PC-9 (cell line): ENCODE measurements around the gene GLB1L2. TPM values are rescaled to one million over a fixed set of nuclear protein-coding genes. Genes with fewer than 3 reads are reported as not detected.

Experiments used
- BruUV-seq: library from RNA; stranded (reverse); fragments of 400-500 nt; replicated peaks from 2 replicates; lab custom pipeline; 2021; lab: Mats Ljungman, UMichigan
- CTCF ChIA-PET: fragments of 300-600 bp; sonication (Branson Sonifier 250); formaldehyde crosslinking; loops from one replicate; lab custom pipeline; 2022; ENCODE audit warnings: antibody characterized with exemption; lab: Charles Lee
- POLR2A ChIA-PET: fragments of 300-600 bp; sonication (Branson Sonifier 250); formaldehyde crosslinking; loops from one replicate; lab custom pipeline; 2022; ENCODE audit warnings: antibody characterized with exemption; ENCODE audit not compliant: unreplicated experiment; lab: Charles Lee
- DNase-seq, 2 experiments: peaks; one replicate each; pipeline versions ENCODE4 v3.0.0 to v3.0.0-alpha.2; 2015 to 2022; ENCODE audit warnings: mixed read lengths in 1 of 2
- H2AFZ ChIP-seq: fragments of 200-600 bp; sonication (generic); 2 replicates; pipeline ENCODE4 v1.8.1; 2017; ENCODE audit warnings: antibody characterized with exemption
- H3F3A ChIP-seq: fragments of 200-600 bp; sonication (generic); 2 replicates; pipeline ENCODE4 v1.8.1; 2017; ENCODE audit warnings: antibody characterized with exemption, mild to moderate bottlenecking, low read depth; ENCODE audit not compliant: insufficient read depth
- H3K27ac ChIP-seq: fragments of 200-600 bp; sonication (generic); 2 replicates; pipeline ENCODE4 v1.6.1; 2016; ENCODE audit warnings: mixed run types
- H3K27me3 ChIP-seq: fragments of 200-600 bp; sonication (generic); 2 replicates; pipeline ENCODE4 v1.6.1; 2016; ENCODE audit warnings: low read depth, mixed run types; ENCODE audit not compliant: insufficient read depth
- H3K36me3 ChIP-seq: fragments of 200-600 bp; sonication (generic); 2 replicates; pipeline ENCODE4 v1.6.1; 2016; ENCODE audit warnings: low read depth, mixed run types
- H3K4me1 ChIP-seq: fragments of 200-600 bp; sonication (generic); replicated peaks from 2 replicates; pipeline ENCODE4 v1.6.1; 2016; ENCODE audit warnings: mixed run types; ENCODE audit not compliant: insufficient read depth
- H3K4me2 ChIP-seq: fragments of 200-600 bp; sonication (generic); 2 replicates; pipeline ENCODE4 v1.6.1; 2017; ENCODE audit warnings: mixed run types
- H3K4me3 ChIP-seq: fragments of 200-600 bp; sonication (generic); 2 replicates; pipeline ENCODE4 v1.6.1; 2016; ENCODE audit warnings: mixed run types
- H3K79me2 ChIP-seq: fragments of 200-600 bp; sonication (generic); 2 replicates; pipeline ENCODE4 v1.6.1; 2017; ENCODE audit warnings: low read depth, mixed run types
- H3K9me2 ChIP-seq: fragments of 200-600 bp; sonication (generic); 2 replicates; pipeline ENCODE4 v1.8.1; 2017; ENCODE audit warnings: mild to moderate bottlenecking; ENCODE audit not compliant: insufficient read depth
- H3K9me3 ChIP-seq: fragments of 200-600 bp; sonication (generic); 2 replicates; pipeline ENCODE4 v1.8.1; 2016; ENCODE audit warnings: low read depth; ENCODE audit not compliant: insufficient read depth
- H4K20me1 ChIP-seq: fragments of 200-600 bp; sonication (generic); 2 replicates; pipeline ENCODE4 v1.8.1; 2017; ENCODE audit not compliant: insufficient read depth
- CTCF ChIP-seq: fragments of 200-600 bp; sonication (generic); conservative IDR thresholded peaks from 2 replicates; pipeline ENCODE4 v1.6.1; 2017; ENCODE audit warnings: mixed run types, antibody characterized with exemption, mild to moderate bottlenecking, moderate library complexity
- EZH2 ChIP-seq: fragments of 200-600 bp; sonication (generic); IDR thresholded peaks from 2 replicates; pipeline ENCODE4 v1.8.0; 2017; ENCODE audit warnings: antibody characterized with exemption, low read depth
- intact Hi-C: fragments of 100-400 bp; cut with micrococcal nuclease; formaldehyde crosslinking; loops from one replicate; pipeline ENCODE4 v1.10.0; 2022; ENCODE audit not compliant: unreplicated experiment
- total RNA-seq: library from RNA; stranded (reverse); gene quantifications from 2 replicates; pipeline ENCODE4 v1.2.3, GENCODE V29; 2021

The GLB1L2 gene
- total RNA-seq, 1 experiment from 2014 or later, result 32.2 TPM

DNA sequence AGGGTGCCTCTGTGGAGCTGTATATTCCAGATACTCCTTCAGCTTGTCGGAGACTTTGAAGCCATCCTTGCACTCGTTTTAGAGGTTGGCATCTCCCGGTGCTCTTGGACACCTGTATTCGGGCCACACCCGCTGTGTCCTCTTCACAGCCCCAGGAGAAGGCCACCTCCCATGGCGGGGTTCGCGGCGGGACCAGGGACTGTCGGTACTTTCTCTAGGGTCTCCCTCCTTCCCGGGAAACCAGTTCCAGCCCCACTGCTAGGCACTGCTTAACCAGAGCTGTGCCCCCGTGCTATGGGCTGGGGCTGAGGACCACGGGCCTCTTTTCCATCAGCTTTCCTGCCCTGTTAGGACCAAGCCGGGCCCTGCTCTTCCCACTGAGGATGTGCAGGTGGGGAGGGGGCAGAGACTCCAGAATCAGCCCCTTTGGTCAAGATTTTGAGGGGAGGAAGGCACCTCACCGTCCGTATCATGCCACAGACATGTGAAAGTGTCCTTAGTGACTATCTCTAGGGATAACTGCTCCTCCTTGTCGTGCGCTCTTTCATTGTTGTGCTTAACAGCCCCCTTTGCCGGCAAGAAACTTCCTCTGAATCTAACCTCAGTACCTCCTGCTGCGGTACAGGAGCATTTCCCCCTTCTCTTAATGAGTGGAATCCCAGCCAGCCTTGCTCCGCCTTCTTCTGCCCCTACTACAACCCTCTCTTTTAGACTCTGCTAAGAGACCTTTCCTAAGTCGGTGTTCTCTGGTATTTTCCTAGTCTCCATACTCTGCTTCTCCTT, 81.4 kb downstream of the GLB1L2 start:
- TF ChIP-seq EZH2 (no peak), CTCF (no peak)
- Histone ChIP-seq H3K9me3 (no peaks in the 10 kb centered on the region), H3K27ac (no peak overlapping the region), H3K9me2 (no peaks in the 10 kb centered on the region), H3K4me3 (no peak overlapping the region), H3K36me3 (no peaks in the 10 kb centered on the region), H3K79me2 (no peaks in the 10 kb centered on the region), H3K4me1 (no peaks in the 10 kb centered on the region), H2AFZ (no peak overlapping the region), H3K27me3 (peaks cover 81% of the 10 kb centered on the region), H3F3A (no peaks in the 10 kb centered on the region), H3K4me2 (no peak overlapping the region), H4K20me1 (no peaks in the 10 kb centered on the region; the same call in 1 of the 2 replicates)
- no TSS peak for BruUV-seq
- intact Hi-C loops, result no loop called here
- no peak for DNase-seq
- ChIA-PET CTCF (no interaction called here), POLR2A (no interaction called here)

DNA sequence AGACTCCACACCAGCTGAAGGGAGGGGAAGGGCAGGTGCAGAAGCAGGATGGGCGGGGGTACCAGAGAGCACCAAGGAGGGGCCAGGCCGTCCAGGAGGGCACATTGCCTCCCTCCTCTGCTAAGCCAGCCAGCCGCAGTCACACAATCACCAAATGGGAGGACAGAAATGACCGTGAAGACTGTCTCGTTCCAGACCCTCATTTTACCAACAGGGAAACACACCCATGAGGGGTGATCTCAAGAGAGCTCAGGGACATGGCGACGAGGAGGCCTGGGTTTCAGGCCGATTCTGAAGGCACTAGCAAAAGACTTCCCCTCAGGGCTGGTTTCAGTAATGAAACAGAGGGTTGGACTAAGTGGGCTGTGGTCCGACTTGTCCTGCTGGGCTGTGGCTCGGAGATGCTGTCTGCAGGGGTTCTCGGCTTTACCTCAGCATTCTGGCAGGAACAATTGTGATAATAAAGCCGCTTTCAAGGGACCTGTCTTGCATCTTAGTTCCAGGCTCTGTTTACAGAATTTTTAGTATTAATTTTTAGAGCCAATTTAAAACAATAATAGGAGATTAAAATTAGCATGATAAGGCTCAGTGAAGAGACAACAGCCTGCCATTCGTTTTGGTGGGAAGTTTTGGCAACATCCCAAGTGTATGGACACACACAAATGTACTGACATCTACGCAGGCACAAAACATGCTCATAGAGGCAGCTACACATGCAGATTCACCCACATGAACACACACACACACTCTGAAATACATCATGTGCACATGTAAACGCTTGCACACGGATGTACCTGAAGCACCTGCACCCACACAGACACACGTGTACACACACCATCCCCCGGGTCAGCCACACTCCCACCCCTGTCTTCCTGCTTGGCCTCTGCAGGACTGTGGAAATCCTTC, 82.3 kb downstream of the GLB1L2 start:
- H3K4me3 ChIP-seq, result no peak overlapping the region
- H2AFZ ChIP-seq, result no peak overlapping the region
- H3K9me3 ChIP-seq, result no peaks in the 10 kb centered on the region
- BruUV-seq, result no TSS peak
- H3K9me2 ChIP-seq, result no peaks in the 10 kb centered on the region
- no peaks in the 10 kb centered on the region for H3K79me2 ChIP-seq
- H3K4me2 ChIP-seq, result no peak overlapping the region
- ChIA-PET CTCF (no interaction called here), POLR2A (no interaction called here)
- no peaks in the 10 kb centered on the region for H3K4me1 ChIP-seq
- no peak overlapping the region for H3K27ac ChIP-seq
- DNase-seq, result no peak
- TF ChIP-seq EZH2 (no peak), CTCF (no peak)
- H3F3A ChIP-seq, result no peaks in the 10 kb centered on the region
- intact Hi-C loops, result no loop called here
- no peaks in the 10 kb centered on the region; the same call in 1 of the 2 replicates for H4K20me1 ChIP-seq
- H3K27me3 ChIP-seq, result peaks cover 86% of the 10 kb centered on the region
- no peaks in the 10 kb centered on the region for H3K36me3 ChIP-seq

DNA sequence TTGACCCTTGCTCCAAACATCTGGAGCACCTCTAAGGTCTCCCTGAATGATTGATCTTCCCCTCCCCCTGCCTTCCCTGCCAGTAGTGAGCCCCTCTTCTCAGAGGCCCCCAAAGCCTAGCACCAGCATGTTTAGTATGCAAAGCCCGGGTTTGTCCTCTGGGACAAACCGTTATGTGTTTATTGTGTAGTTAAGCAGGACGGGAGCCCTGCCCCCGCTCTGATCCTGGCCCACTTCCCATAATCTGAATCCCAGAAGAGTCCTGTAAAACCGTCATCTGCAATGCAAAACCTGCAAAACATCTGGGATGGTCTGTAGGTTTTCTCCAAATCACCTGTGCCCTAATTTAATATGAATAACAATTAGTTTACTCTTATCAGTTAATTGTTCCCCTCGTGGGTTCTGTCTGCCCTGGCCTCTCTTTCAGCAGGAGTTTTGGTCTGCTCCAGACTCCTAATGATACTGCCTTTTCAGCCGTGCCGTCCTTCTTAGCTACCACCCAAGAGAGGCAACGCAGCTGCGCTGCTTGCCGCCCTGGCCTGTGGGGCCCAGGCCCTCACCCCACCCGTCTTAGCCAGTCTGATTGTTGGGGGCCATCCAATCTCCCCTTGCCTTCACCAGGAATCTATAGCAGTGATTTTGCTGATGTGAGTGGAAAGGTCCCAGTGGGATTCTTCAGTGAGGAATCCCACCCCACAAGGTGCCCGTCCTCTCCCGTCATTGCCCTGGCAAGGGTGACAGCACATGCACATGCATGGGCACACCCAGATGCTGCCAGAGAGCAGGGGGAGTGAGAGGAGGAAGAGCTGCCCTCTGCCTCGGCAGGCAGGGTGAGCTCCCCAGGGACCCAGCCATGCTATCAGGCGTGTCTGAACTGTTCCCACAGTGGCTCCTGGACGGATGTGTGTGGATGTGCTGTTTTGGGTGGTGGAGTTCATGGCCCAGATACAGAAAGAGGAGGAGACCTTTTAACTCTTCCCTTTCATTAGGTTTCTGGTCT, 83.3 kb downstream of the GLB1L2 start:
- Histone ChIP-seq H4K20me1 (no peaks in the 10 kb centered on the region; the same call in 1 of the 2 replicates), H3K9me2 (no peaks in the 10 kb centered on the region), H3K4me3 (no peak overlapping the region), H3K4me2 (no peak overlapping the region), H3K27ac (no peak overlapping the region), H3F3A (no peaks in the 10 kb centered on the region), H3K79me2 (no peaks in the 10 kb centered on the region), H3K36me3 (no peaks in the 10 kb centered on the region), H3K9me3 (no peaks in the 10 kb centered on the region), H2AFZ (no peak overlapping the region), H3K27me3 (peaks cover 86% of the 10 kb centered on the region), H3K4me1 (no peaks in the 10 kb centered on the region)
- POLR2A ChIA-PET, result no interaction called here
- CTCF ChIA-PET, result no interaction called here
- BruUV-seq, result no TSS peak
- intact Hi-C loops, result no loop called here
- no peak for DNase-seq
- TF ChIP-seq CTCF (no peak), EZH2 (no peak)
